IMR-90 (cell line): ENCODE data around the gene SPATA31E1. TPM values are rescaled to one million over a fixed set of nuclear protein-coding genes. Genes with fewer than 3 reads are reported as not detected.

Experiments
- ATAC-seq: fragments of 200-7000 bp; cut with Tn5 transposase; 2 replicates; pipeline ENCODE4 v1.9.1; 2020; ENCODE audit warnings: low read depth, mild to moderate bottlenecking, moderate library complexity
- BruUV-seq: library from RNA; stranded (reverse); fragments of 400-500 nt; replicated peaks from 2 replicates; lab custom pipeline; 2021; lab: Mats Ljungman, UMichigan
- CTCF ChIA-PET: fragments of 300-600 bp; formaldehyde crosslinking; extraction: SDS; loops from one replicate; lab custom pipeline; 2021; ENCODE audit warnings: antibody characterized with exemption; lab: Yijun Ruan, JAX
- POLR2A ChIA-PET: fragments of 300-600 bp; sonication (Branson Sonifier 250); formaldehyde crosslinking; loops from one replicate; lab custom pipeline; 2022; ENCODE audit warnings: antibody characterized with exemption; ENCODE audit not compliant: unreplicated experiment; lab: Charles Lee
- DNase-seq: peaks from one replicate; pipeline ENCODE4 v3.0.0; 2013
- H2AFZ ChIP-seq: replicated peaks from 2 replicates; pipeline ENCODE3; 2013; ENCODE audit warnings: low read length, mild to moderate bottlenecking; ENCODE audit not compliant: poor library complexity
- H2AK5ac ChIP-seq: 2 replicates; pipeline ENCODE4 v1.6.1; 2013; ENCODE audit warnings: low read depth, low read length, inconsistent platforms
- H2AK9ac ChIP-seq: replicated peaks from 2 replicates; pipeline ENCODE3; 2013; ENCODE audit warnings: mild to moderate bottlenecking, low read depth, low read length, moderate library complexity; ENCODE audit not compliant: poor library complexity
- H2BK120ac ChIP-seq: 2 replicates; pipeline ENCODE4 v1.6.1; 2013; ENCODE audit warnings: low read depth, low read length, inconsistent platforms
- H2BK15ac ChIP-seq: 3 replicates; pipeline ENCODE4 v1.6.1; 2013; ENCODE audit warnings: low read depth, low read length, inconsistent platforms
- H2BK20ac ChIP-seq: 2 replicates; pipeline ENCODE4 v1.6.1; 2013; ENCODE audit warnings: low read depth, mild to moderate bottlenecking, inconsistent platforms, low read length, moderate library complexity
- H2BK5ac ChIP-seq: 2 replicates; pipeline ENCODE4 v1.6.1; 2013; ENCODE audit warnings: mild to moderate bottlenecking, low read depth, low read length, inconsistent platforms; ENCODE audit not compliant: poor library complexity, severe bottlenecking
- H3K14ac ChIP-seq: replicated peaks from 2 replicates; pipeline ENCODE4 v1.6.1; 2013; ENCODE audit warnings: low read depth, low read length, inconsistent platforms
- H3K18ac ChIP-seq: 2 replicates; pipeline ENCODE4 v1.6.1; 2013; ENCODE audit warnings: low read depth, low read length, control low read depth
- H3K23ac ChIP-seq: 2 replicates; pipeline ENCODE4 v1.6.1; 2013; ENCODE audit warnings: low read depth, low read length, inconsistent platforms
- H3K27ac ChIP-seq: 2 replicates; pipeline ENCODE4 v1.5.1; 2013; ENCODE audit warnings: mild to moderate bottlenecking, control low read depth, low read length; ENCODE audit not compliant: insufficient read depth
- H3K27me3 ChIP-seq: 2 replicates; pipeline ENCODE4 v1.6.1; 2013; ENCODE audit warnings: low read length; ENCODE audit not compliant: control insufficient read depth, insufficient read depth
- H3K36me3 ChIP-seq: 2 replicates; pipeline ENCODE4 v1.6.1; 2013; ENCODE audit warnings: low read length, mixed read lengths; ENCODE audit not compliant: control insufficient read depth, insufficient read depth
- H3K4ac ChIP-seq: 2 replicates; pipeline ENCODE4 v1.6.1; 2013; ENCODE audit warnings: low read depth, low read length, inconsistent platforms
- H3K4me1 ChIP-seq: 2 replicates; pipeline ENCODE4 v1.6.1; 2013; ENCODE audit warnings: low read length, mixed read lengths; ENCODE audit not compliant: control insufficient read depth, insufficient read depth
- H3K4me2 ChIP-seq: 2 replicates; pipeline ENCODE4 v1.6.1; 2013; ENCODE audit warnings: low read depth, mild to moderate bottlenecking, control low read depth, low read length, moderate library complexity
- H3K4me3 ChIP-seq: 2 replicates; pipeline ENCODE4 v1.5.1; 2013; ENCODE audit warnings: low read depth, mild to moderate bottlenecking, control low read depth, low read length, moderate library complexity; ENCODE audit not compliant: insufficient read depth
- H3K56ac ChIP-seq: 2 replicates; pipeline ENCODE4 v1.6.1; 2013; ENCODE audit warnings: low read length, inconsistent platforms; ENCODE audit not compliant: insufficient read depth; ENCODE audit errors: extremely low read depth
- H3K79me1 ChIP-seq, 2 experiments: 2 replicates each; pipeline ENCODE4 v1.6.1; 2013; ENCODE audit warnings: low read length in 2 of 2, inconsistent platforms in 1 of 2, low read depth in 1 of 2
- H3K9ac ChIP-seq: 2 replicates; pipeline ENCODE4 v1.6.1; 2013; ENCODE audit warnings: low read depth, low read length, control low read depth
- H3K9me1 ChIP-seq: 2 replicates; pipeline ENCODE4 v1.6.1; 2013; ENCODE audit warnings: low read length, inconsistent platforms; ENCODE audit not compliant: insufficient read depth
- H3K9me3 ChIP-seq: 2 replicates; pipeline ENCODE4 v1.6.1; 2013; ENCODE audit warnings: low read length; ENCODE audit not compliant: control insufficient read depth, insufficient read depth
- H4K20me1 ChIP-seq: 2 replicates; pipeline ENCODE4 v1.6.1; 2013; ENCODE audit warnings: low read length, inconsistent platforms; ENCODE audit not compliant: insufficient read depth
- H4K5ac ChIP-seq: 2 replicates; pipeline ENCODE4 v1.6.1; 2013; ENCODE audit warnings: mild to moderate bottlenecking, low read depth, low read length, control low read depth
- H4K8ac ChIP-seq, 2 experiments: 2 replicates each; pipeline ENCODE4 v1.6.1; 2013; ENCODE audit warnings: low read depth in 2 of 2, low read length in 2 of 2, control low read depth in 1 of 2, inconsistent platforms in 1 of 2
- H4K91ac ChIP-seq: 2 replicates; pipeline ENCODE4 v1.6.1; 2013; ENCODE audit warnings: low read depth, low read length, inconsistent platforms; ENCODE audit not compliant: insufficient read depth
- MAFK ChIP-seq: IDR thresholded peaks from 2 replicates; pipeline ENCODE4 v1.6.1; 2012; ENCODE audit warnings: low read depth, low read length, improper control_type of control experiment
- RFX5 ChIP-seq: IDR thresholded peaks from 2 replicates; pipeline ENCODE4 v1.8.0; 2012; ENCODE audit warnings: low read depth, mild to moderate bottlenecking, low read length, moderate library complexity
- WGBS, 2 experiments: methylation state at CpG; one replicate each; pipeline versions ENCODE4 v1.1.5 to v1.1.7; 2013; ENCODE audit warnings: missing lambda C conversion rate in 2 of 2; ENCODE audit not compliant: insufficient read length in 1 of 2; ENCODE audit errors: extremely low coverage in 2 of 2; 5-methylcytosine and 5-hydroxymethylcytosine counted together
- dilution Hi-C: fragments of 300-500 bp; cut with HindIII; formaldehyde crosslinking; loops from one replicate; pipeline ENCODE4 v1.14.3; 2018; ENCODE audit warnings: low sequenced_read_pairs; ENCODE audit not compliant: unreplicated experiment
- in situ Hi-C: fragments of 300-500 bp; cut with MboI; formaldehyde crosslinking; loops from 3 replicates; pipeline ENCODE4 v1.14.3; 2019; ENCODE audit warnings: low sequenced_read_pairs, inconsistent platforms, mixed read lengths
- intact Hi-C: fragments of 100-400 bp; cut with micrococcal nuclease; formaldehyde crosslinking; loops from 2 replicates; pipeline ENCODE4 v1.10.0; 2022
- polyA plus RNA-seq, 3 experiments: library from polyadenylated mRNA; depleted of rRNA; stranded (reverse); fragments of >200 nt; gene quantifications; 2 replicates each; pipeline ENCODE4 v1.2.3, GENCODE V29; 2012; ENCODE audit warnings: low replicate concordance in 1 of 3
- total RNA-seq: library from RNA; depleted of rRNA; stranded (reverse); fragments of >200 nt; gene quantifications from 2 replicates; pipeline ENCODE4 v1.2.3, GENCODE V29; 2012

The SPATA31E1 gene
- total and polyA plus RNA-seq, 2 of the 4 experiments (the other 2 are of a cell fraction), result 0.03 TPM; not detected in 1

GRCh38 chr9:87874304-87874623 lies 8.4 kb upstream of the SPATA31E1 start:
- peak overlapping the region; percentile 11; the same call in 1 of the 3 replicates for H2BK15ac ChIP-seq
- H4K5ac ChIP-seq, result peak overlapping the region; percentile 52
- H4K20me1 ChIP-seq, result no peaks in the 10 kb centered on the region
- POLR2A ChIA-PET, result no interaction called here
- no peak overlapping the region for H3K4me3 ChIP-seq
- H3K9ac ChIP-seq, result no peak overlapping the region
- H3K18ac ChIP-seq, result peak overlapping the region; percentile 89
- peaks cover 10% of the 10 kb centered on the region for H3K9me3 ChIP-seq
- in situ Hi-C loops, result no loop called here
- no peak for TF ChIP-seq MAFK
- no peak for TF ChIP-seq RFX5
- peaks cover 23% of the 10 kb centered on the region for H3K4me1 ChIP-seq
- peak overlapping the region; percentile 56; the same call in 1 of the 2 replicates for H2AK5ac ChIP-seq
- H3K4ac ChIP-seq, result peak overlapping the region; percentile 19
- WGBS, 2 experiments, result 48% methylated on average over 4 of the region's 7 CpGs; no CpG with 5 or more reads in 1 of the 2 experiments
- DNase-seq (no peak), ATAC-seq (no peak; the same call in 1 of the 2 replicates)
- H3K36me3 ChIP-seq, result no peaks in the 10 kb centered on the region
- H3K4me2 ChIP-seq, result peak overlapping the region; percentile 33
- BruUV-seq, result no TSS peak
- H3K27ac ChIP-seq, result peak overlapping the region; percentile 61; the same call in 1 of the 2 replicates
- H2BK20ac ChIP-seq, result peak overlapping the region; percentile 77; the same call in 1 of the 2 replicates
- H3K23ac ChIP-seq, result no peak overlapping the region
- no peak overlapping the region for H2AFZ ChIP-seq
- peak overlapping the region in 1 of 2 experiments; percentile 86; a peak in 2 of 4 replicates for H4K8ac ChIP-seq
- H3K9me1 ChIP-seq, result peaks cover 16% of the 10 kb centered on the region
- H2BK120ac ChIP-seq, result peak overlapping the region; percentile 68
- H3K27me3 ChIP-seq, result no peaks in the 10 kb centered on the region
- no peak overlapping the region for H2AK9ac ChIP-seq
- no peak overlapping the region; the same call in 1 of the 2 replicates for H3K56ac ChIP-seq
- peak overlapping the region; percentile 66 for H4K91ac ChIP-seq
- H2BK5ac ChIP-seq, result peak overlapping the region; percentile 36
- no peaks in the 10 kb centered on the region for H3K79me1 ChIP-seq
- peak overlapping the region; percentile 48 for H3K14ac ChIP-seq
- CTCF ChIA-PET, result interaction anchor here (0.6 kb wide), 1 partner anchor 23 kb away, joined by 3 read pairs; no protein-coding TSS in a partner anchor
- intact Hi-C loops, result no loop called here
- dilution Hi-C loops, result no loop called here
